Upper lobe of left lung (tissue), 4 donors: Measurements from ENCODE around the gene C16orf74.

ENCODE experiments used
- CTCF ChIP-seq, 6 experiments: fragments of 450-650 bp in 4 of 6; fragments of 200-600 bp in 2 of 6; sonication (generic) in 2 of 6; IDR thresholded peaks; one replicate each; pipeline ENCODE4 v1.5.1; 2016 to 2019; ENCODE audit warnings: antibody characterized with exemption in 6 of 6
- POLR2AphosphoS5 ChIP-seq, 2 donors: sonication (generic); formaldehyde crosslinking; IDR thresholded peaks; one replicate each; pipeline ENCODE4 v1.5.1; 2017; ENCODE audit warnings: antibody characterized with exemption in 2 of 2

- no peak for TF ChIP-seq CTCF (IDR thresholded peaks at IDR 0.05)
- no peak for TF ChIP-seq POLR2AphosphoS5 (IDR thresholded peaks at IDR 0.05)
These were observed 65.6 kb downstream of the C16orf74 start for GRCh38 chr16:85685251-85685650.
